Fibroblast of lung (primary cell): ENCODE results near the gene SEMA6B. TPM values are rescaled to one million over a fixed set of nuclear protein-coding genes. Genes with fewer than 3 reads are reported as not detected.

Source experiments
- DNase-seq, 2 donors: peaks; one replicate each; pipeline versions ENCODE4 v3.0.0 to v3.0.0-alpha.2; 2010; ENCODE audit warnings: low read depth in 2 of 2
- H2AFZ ChIP-seq: 2 replicates; pipeline ENCODE4 v1.5.1; 2012; ENCODE audit warnings: low read length, control low read depth, inconsistent platforms
- H3K27ac ChIP-seq: 2 replicates; pipeline ENCODE4 v1.5.1; 2011; ENCODE audit warnings: low read length, control low read depth; ENCODE audit not compliant: insufficient read depth
- H3K27me3 ChIP-seq: 2 replicates; pipeline ENCODE4 v1.5.1; 2011; ENCODE audit warnings: mild to moderate bottlenecking, low read length; ENCODE audit not compliant: control insufficient read depth, insufficient read depth
- H3K36me3 ChIP-seq: 2 replicates; pipeline ENCODE4 v1.5.1; 2011; ENCODE audit warnings: low read length; ENCODE audit not compliant: control insufficient read depth, insufficient read depth
- H3K4me1 ChIP-seq: 2 replicates; pipeline ENCODE4 v1.5.1; 2011; ENCODE audit warnings: low read length; ENCODE audit not compliant: control insufficient read depth, insufficient read depth; ENCODE audit errors: extremely low read depth
- H3K4me2 ChIP-seq: 2 replicates; pipeline ENCODE4 v1.5.1; 2011; ENCODE audit warnings: low read length, control low read depth; ENCODE audit not compliant: insufficient read depth; ENCODE audit errors: extremely low read depth
- H3K4me3 ChIP-seq, 4 experiments: fragments of 200-600 bp in 1 of 4; sonication (generic) in 1 of 4; replicated peaks in 1 of 4; 2 replicates each; pipeline ENCODE4 v1.5.1; 2011 to 2016; ENCODE audit warnings: low read length in 4 of 4, low read depth in 3 of 4, mild to moderate bottlenecking in 3 of 4, control low read depth in 2 of 4, inconsistent platforms in 1 of 4, mixed read lengths in 1 of 4; ENCODE audit not compliant: insufficient read depth in 1 of 4; ENCODE audit errors: control extremely low read depth in 1 of 4
- H3K79me2 ChIP-seq: 2 replicates; pipeline ENCODE4 v1.5.1; 2012; ENCODE audit warnings: mild to moderate bottlenecking, low read length, inconsistent platforms; ENCODE audit not compliant: control insufficient read depth, insufficient read depth
- H3K9ac ChIP-seq: 2 replicates; pipeline ENCODE4 v1.5.1; 2011; ENCODE audit warnings: mild to moderate bottlenecking, low read length, control low read depth; ENCODE audit not compliant: insufficient read depth
- H3K9me3 ChIP-seq: 2 replicates; pipeline ENCODE4 v1.5.1; 2012; ENCODE audit warnings: low read depth, low read length; ENCODE audit not compliant: control insufficient read depth, insufficient read depth
- H4K20me1 ChIP-seq: 2 replicates; pipeline ENCODE4 v1.5.1; 2011; ENCODE audit warnings: low read length; ENCODE audit not compliant: control insufficient read depth, insufficient read depth; ENCODE audit errors: extremely low read depth
- EZH2 ChIP-seq: IDR thresholded peaks from 2 replicates; pipeline ENCODE4 v1.5.1; 2012; ENCODE audit warnings: low read length, control low read depth, mild to moderate bottlenecking; ENCODE audit errors: missing control alignments
- polyA plus RNA-seq, 2 donors: library from polyadenylated mRNA; depleted of rRNA in 1 of 2; stranded (reverse) in 1 of 2; unstranded in 1 of 2; fragments of >200 nt; gene quantifications; 2 replicates each; pipeline ENCODE4 v1.2.1, GENCODE V29; 2011 to 2012; ENCODE audit warnings: missing spikeins in 1 of 2
- total RNA-seq: library from RNA; depleted of rRNA; stranded (reverse); fragments of >200 nt; gene quantifications from 2 replicates; pipeline ENCODE4 v1.2.1, GENCODE V29; 2014
- TF ChIP-seq, protein P1 (sequence below), 2 donors: IDR thresholded peaks in 1 of 2; conservative IDR thresholded peaks in 1 of 2; 1 replicate in 1 of 2; 2 replicates in 1 of 2; pipeline ENCODE4 v1.5.1; 2011 to 2012; ENCODE audit warnings: low read length in 2 of 2, control low read depth in 1 of 2, inconsistent platforms in 1 of 2, low read depth in 1 of 2, mild to moderate bottlenecking in 1 of 2

SEMA6B gene
- total and polyA plus RNA-seq, 2 donors (not counting 1 experiment from before 2014, with no cell fraction given): under 0.01 to 0.31 TPM

DNA sequence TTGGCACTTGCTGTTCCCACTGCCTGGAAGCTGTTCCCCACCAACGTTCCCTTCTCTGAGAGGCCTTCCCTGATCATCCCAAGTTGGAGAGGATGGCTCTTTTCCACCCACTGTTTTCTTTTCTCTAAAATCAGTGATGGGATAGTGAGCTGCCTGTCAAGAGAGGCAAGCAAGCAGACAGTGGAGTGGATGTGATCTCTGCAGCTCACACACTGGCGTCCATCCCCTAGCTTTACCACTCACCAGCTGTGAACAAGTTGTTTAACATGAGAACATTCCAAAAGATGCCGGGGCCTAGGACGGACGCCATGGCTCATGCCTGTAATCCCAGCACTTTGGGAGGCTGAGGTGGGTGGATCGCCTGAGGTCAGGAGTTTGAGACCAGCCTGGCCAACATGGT, 28.0 kb upstream of the SEMA6B start:
- Histone ChIP-seq H3K9me3 (no peaks in the 10 kb centered on the region), H3K36me3 (no peaks in the 10 kb centered on the region), H4K20me1 (no peaks in the 10 kb centered on the region), H3K27ac (no peak overlapping the region), H3K4me3 (no peak overlapping the region), H3K27me3 (peaks cover 23% of the 10 kb centered on the region), H3K4me2 (no peak overlapping the region), H3K4me1 (no peaks in the 10 kb centered on the region), H3K79me2 (no peaks in the 10 kb centered on the region), H2AFZ (no peak overlapping the region), H3K9ac (no peak overlapping the region)
- TF ChIP-seq, protein P1, sequence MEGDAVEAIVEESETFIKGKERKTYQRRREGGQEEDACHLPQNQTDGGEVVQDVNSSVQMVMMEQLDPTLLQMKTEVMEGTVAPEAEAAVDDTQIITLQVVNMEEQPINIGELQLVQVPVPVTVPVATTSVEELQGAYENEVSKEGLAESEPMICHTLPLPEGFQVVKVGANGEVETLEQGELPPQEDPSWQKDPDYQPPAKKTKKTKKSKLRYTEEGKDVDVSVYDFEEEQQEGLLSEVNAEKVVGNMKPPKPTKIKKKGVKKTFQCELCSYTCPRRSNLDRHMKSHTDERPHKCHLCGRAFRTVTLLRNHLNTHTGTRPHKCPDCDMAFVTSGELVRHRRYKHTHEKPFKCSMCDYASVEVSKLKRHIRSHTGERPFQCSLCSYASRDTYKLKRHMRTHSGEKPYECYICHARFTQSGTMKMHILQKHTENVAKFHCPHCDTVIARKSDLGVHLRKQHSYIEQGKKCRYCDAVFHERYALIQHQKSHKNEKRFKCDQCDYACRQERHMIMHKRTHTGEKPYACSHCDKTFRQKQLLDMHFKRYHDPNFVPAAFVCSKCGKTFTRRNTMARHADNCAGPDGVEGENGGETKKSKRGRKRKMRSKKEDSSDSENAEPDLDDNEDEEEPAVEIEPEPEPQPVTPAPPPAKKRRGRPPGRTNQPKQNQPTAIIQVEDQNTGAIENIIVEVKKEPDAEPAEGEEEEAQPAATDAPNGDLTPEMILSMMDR (conservative IDR thresholded peaks at IDR 0.05 in 1 of 2, IDR thresholded peaks at IDR 0.05 in 1 of 2; ENCODE audit: low read depth in 1 of 2, low read length in 2 of 2): no peak
- TF ChIP-seq EZH2: no peak
- DNase-seq: no peak

DNA sequence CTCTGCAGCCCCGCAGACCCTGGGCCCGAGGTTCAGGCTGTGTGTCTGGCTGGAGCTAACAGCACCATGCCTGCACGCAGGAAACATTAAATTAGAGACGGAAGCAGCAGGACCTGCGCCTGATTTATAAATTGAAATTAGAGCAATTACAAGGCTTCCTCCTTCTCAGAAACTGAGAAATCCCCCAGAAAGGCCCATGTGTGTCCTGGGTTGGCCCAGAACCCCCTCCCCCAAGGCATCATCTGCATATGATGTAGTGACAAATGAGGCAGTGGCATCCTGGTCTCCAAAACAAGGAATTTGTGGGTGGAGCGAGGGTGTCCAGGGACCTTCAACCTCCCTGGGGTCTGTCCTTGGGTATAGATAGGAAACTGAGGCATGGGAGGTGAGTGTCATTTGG, 27.2 kb upstream of the SEMA6B start:
- Histone ChIP-seq H3K27me3 (peaks cover 30% of the 10 kb centered on the region), H3K4me1 (no peaks in the 10 kb centered on the region), H4K20me1 (no peaks in the 10 kb centered on the region), H3K4me2 (no peak overlapping the region), H3K27ac (no peak overlapping the region), H3K4me3 (no peak overlapping the region), H3K79me2 (no peaks in the 10 kb centered on the region), H3K9ac (no peak overlapping the region), H3K9me3 (no peaks in the 10 kb centered on the region), H2AFZ (no peak overlapping the region), H3K36me3 (no peaks in the 10 kb centered on the region)
- no peak for DNase-seq
- TF ChIP-seq EZH2: no peak
- TF ChIP-seq, protein P1 (conservative IDR thresholded peaks at IDR 0.05 in 1 of 2, IDR thresholded peaks at IDR 0.05 in 1 of 2; ENCODE audit: low read depth in 1 of 2, low read length in 2 of 2): no peak

DNA sequence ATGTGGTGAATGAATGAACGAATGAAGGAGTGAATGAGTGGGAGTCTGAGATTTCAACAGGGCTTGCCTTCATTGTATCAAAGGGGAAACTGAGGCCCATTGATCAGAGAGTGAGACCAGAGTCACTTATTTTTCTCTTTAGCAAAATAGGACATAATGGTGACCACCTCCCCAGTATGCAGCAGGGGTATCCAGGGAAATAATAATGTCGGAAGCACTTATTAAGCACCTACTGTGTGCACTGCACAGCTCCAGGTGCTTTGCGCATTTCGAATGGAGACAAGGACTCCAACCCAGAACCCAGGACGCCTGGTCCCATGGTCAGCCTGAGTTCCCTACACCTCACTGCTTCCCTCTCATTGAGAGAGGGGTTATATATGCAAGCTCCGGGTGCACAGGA, 26.8 kb upstream of the SEMA6B start:
- Histone ChIP-seq H3K36me3 (no peaks in the 10 kb centered on the region), H3K27me3 (peaks cover 30% of the 10 kb centered on the region), H3K4me3 (no peak overlapping the region), H4K20me1 (no peaks in the 10 kb centered on the region), H3K79me2 (no peaks in the 10 kb centered on the region), H3K27ac (no peak overlapping the region), H3K4me2 (no peak overlapping the region), H3K4me1 (no peaks in the 10 kb centered on the region), H2AFZ (no peak overlapping the region), H3K9me3 (no peaks in the 10 kb centered on the region), H3K9ac (no peak overlapping the region)
- no peak for TF ChIP-seq EZH2
- TF ChIP-seq, protein P1 (conservative IDR thresholded peaks at IDR 0.05 in 1 of 2, IDR thresholded peaks at IDR 0.05 in 1 of 2; ENCODE audit: low read depth in 1 of 2, low read length in 2 of 2): no peak
- DNase-seq: no peak
